GM18868 (cell line): Measurements from ENCODE around the gene IL24.
"Not testable (repeated sequence)": the region's sequence is repeated elsewhere in the genome, so short reads cannot be mapped to it uniquely, and the experiment has no call there.

Experiments
- ATAC-seq: cut with Tn5 transposase; IDR thresholded peaks from one replicate; pipeline ENCODE4 v1.9.1; 2021; ENCODE audit warnings: mild to moderate bottlenecking, moderate library complexity; ENCODE audit not compliant: unreplicated experiment

The IL24 gene

GRCh38 chr1:206897175-206897574 is at the start of gene IL24:
IL24 (plus strand) TSS chr1:206897443; CDS start chr1:206897833, 390 bp downstream.
- no peak for ATAC-seq

- ATAC-seq = no peak
Observed at GRCh38 chr1:206847946-206848345, 49.3 kb upstream of the IL24 start.

GRCh38 chr1:206850401-206850800 is 46.8 kb upstream of the IL24 start:
- no peak for ATAC-seq

- ATAC-seq = no peak
Observed at GRCh38 chr1:206851341-206852010, 45.8 kb upstream of the IL24 start.

GRCh38 chr1:206852662-206853061 is 44.6 kb upstream of the IL24 start:
- not testable (repeated sequence) for ATAC-seq

- not testable (repeated sequence) for ATAC-seq
Observed at GRCh38 chr1:206853696-206854095, 43.5 kb upstream of the IL24 start.

- no peak for ATAC-seq
Observed at GRCh38 chr1:206854401-206855129, 42.7 kb upstream of the IL24 start.

GRCh38 chr1:206855859-206856258 is 41.4 kb upstream of the IL24 start:
- no peak for ATAC-seq

- no peak for ATAC-seq
Observed at GRCh38 chr1:206856674-206857464, 40.4 kb upstream of the IL24 start.

- ATAC-seq = no peak
Observed at GRCh38 chr1:206859082-206859521, 38.1 kb upstream of the IL24 start.

- ATAC-seq = no peak
Observed at GRCh38 chr1:206860165-206860564, 37.1 kb upstream of the IL24 start.

- no peak for ATAC-seq
Observed at GRCh38 chr1:206863266-206863665, 34.0 kb upstream of the IL24 start.

GRCh38 chr1:206864939-206865671 is 32.1 kb upstream of the IL24 start, which contains the start of gene IL20:
IL20 (plus strand) TSS chr1:206865623; CDS start chr1:206865853, 230 bp downstream.
- no peak for ATAC-seq

GRCh38 chr1:206866062-206866461 is 31.2 kb upstream of the IL24 start:
- no peak for ATAC-seq

GRCh38 chr1:206867239-206867638 is 30.0 kb upstream of the IL24 start:
- ATAC-seq = no peak

- ATAC-seq = no peak
Observed at GRCh38 chr1:206867716-206868115, 29.5 kb upstream of the IL24 start.

GRCh38 chr1:206868264-206868663 is 29.0 kb upstream of the IL24 start:
- no peak for ATAC-seq

GRCh38 chr1:206872139-206872538 is 25.1 kb upstream of the IL24 start:
- ATAC-seq = no peak

- ATAC-seq = no peak
Observed at GRCh38 chr1:206873603-206874188, 23.5 kb upstream of the IL24 start.

GRCh38 chr1:206875752-206876377 is 21.4 kb upstream of the IL24 start:
- ATAC-seq = no peak
